Frontal cortex (tissue), 4 donors: ENCODE data around the gene CALD1. TPM values are rescaled to one million over a fixed set of nuclear protein-coding genes. Genes with fewer than 3 reads are reported as not detected.

Experiments used
- DNase-seq, 2 donors: peaks; one replicate each; pipeline ENCODE4 v3.0.0; 2012; ENCODE audit warnings: low spot score in 2 of 2
- FAIRE-seq: peaks from 2 replicates; lab custom pipeline; 2012; peaks lifted over from hg19 to GRCh38; lab: Jason Lieb, UNC
- total RNA-seq: library from RNA; depleted of rRNA; stranded (reverse); fragments of >200 nt; gene quantifications from one replicate; pipeline ENCODE4 v1.2.3, GENCODE V29; 2014
- donor health status: control.
- donor health status: control.
- donor health status: control.

The CALD1 gene
- total RNA-seq, 1 donor from 2014 or later = 27.3 TPM

- no peak for FAIRE-seq
- DNase-seq = no peak
These were observed 106.5 kb downstream of the CALD1 start for GRCh38 chr7:134885967-134886352.

GRCh38 chr7:134886353-134887057 is 107.1 kb downstream of the CALD1 start:
- no peak for DNase-seq
- no peak for FAIRE-seq

- DNase-seq (no peak), FAIRE-seq (no peak)
These were observed 108.1 kb downstream of the CALD1 start for GRCh38 chr7:134887523-134887922.

- DNase-seq = no peak
- no peak for FAIRE-seq
These were observed 108.8 kb downstream of the CALD1 start for GRCh38 chr7:134888141-134888740.

GRCh38 chr7:134890246-134891240 is 111.1 kb downstream of the CALD1 start:
- DNase-seq (no peak), FAIRE-seq (no peak)

- FAIRE-seq (no peak), DNase-seq (peak; percentile 55 to 68)
These were observed 111.8 kb downstream of the CALD1 start for GRCh38 chr7:134891262-134891695.

GRCh38 chr7:134891696-134892678 is 112.6 kb downstream of the CALD1 start:
- no peak for DNase-seq

DNA sequence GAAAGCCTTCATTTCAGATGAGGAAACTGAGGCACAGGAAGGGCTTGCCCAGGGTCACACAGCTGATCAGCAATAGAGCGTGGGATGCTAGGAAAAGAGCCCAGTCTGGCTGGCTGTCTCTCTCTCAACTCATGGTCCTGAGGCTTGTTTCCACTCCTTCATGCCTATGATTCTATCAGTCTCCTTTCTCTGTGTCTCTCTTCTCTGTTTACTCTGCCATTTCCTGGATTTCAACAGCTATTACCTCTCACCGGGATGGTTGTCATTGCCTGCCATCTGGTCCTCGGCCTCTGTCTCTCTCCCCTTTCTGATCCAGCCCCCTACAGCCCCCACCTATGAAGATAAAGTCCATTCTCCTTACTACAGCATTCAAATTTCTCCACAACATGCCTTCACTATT is 113.5 kb downstream of the CALD1 start:
- no peak for FAIRE-seq
- no peak for DNase-seq

More at GRCh38 chr7:134891696-134892678, 112.6 kb downstream of the CALD1 start:
- FAIRE-seq = no peak

DNA sequence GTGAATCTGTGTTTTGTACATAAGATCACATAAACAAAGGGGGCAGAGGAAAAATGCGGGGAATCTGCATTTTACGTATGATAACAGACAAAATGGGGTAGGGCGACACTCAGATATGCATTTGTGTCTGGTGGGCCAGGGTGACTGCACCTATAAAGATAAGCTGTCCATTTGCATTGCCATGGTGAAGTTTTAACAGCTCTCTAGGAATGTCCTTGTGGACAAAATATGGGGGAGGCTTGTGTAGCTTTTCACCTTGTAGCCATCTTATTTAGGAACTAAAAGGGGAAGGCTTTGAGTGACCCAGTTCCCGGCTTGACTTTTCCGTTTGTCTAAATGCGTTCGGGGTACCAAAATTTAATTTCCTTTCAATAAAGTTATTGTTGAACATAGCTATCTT is 114.5 kb downstream of the CALD1 start:
- no peak for DNase-seq
- no peak for FAIRE-seq

GRCh38 chr7:134894928-134895327 is 115.5 kb downstream of the CALD1 start:
- DNase-seq (no peak), FAIRE-seq (no peak)

DNA sequence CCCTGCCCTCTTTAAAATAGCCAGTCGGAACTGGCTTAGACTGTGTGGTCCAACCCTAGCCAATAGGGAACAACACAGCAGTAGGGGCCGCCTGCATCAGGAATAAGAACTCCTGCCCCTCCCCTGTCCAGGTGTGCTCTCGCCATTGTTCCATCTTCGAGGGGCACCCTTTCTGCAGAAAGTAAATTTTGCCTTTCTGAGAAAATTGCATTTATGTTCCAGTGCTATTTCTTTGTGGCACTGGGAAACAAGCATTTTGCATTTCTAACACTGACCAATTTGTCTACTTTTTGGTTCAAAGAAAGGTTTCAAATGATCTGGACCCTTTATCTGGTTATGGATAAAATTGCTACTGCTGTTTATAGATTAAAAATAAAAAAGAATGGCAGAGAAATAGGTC is 116.6 kb downstream of the CALD1 start:
- DNase-seq (no peak), FAIRE-seq (no peak)

GRCh38 chr7:134897936-134898335 is 118.5 kb downstream of the CALD1 start:
- DNase-seq (no peak), FAIRE-seq (no peak)

DNA sequence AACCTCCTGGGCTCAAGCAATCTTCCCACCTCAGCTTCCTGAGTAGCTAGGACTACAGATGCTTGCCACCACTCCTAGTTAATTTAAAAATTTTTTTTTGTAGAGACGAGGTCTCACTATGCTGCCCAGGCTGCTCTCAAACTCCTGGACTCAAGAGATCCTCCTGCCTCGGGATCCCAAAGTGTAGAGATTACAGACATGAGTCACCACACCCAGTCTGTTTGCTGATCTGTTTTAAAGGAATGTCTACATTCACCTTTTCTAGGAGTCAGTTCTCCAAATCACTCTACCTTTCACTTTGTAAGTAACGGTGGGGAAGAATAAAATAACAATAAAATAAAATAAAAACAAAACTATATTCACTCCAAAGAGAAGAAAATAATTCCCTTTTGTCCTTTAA is 120.3 kb downstream of the CALD1 start:
- FAIRE-seq (no peak), DNase-seq (no peak)

GRCh38 chr7:134900166-134900982 is 120.9 kb downstream of the CALD1 start:
- FAIRE-seq = no peak
- DNase-seq = no peak

DNA sequence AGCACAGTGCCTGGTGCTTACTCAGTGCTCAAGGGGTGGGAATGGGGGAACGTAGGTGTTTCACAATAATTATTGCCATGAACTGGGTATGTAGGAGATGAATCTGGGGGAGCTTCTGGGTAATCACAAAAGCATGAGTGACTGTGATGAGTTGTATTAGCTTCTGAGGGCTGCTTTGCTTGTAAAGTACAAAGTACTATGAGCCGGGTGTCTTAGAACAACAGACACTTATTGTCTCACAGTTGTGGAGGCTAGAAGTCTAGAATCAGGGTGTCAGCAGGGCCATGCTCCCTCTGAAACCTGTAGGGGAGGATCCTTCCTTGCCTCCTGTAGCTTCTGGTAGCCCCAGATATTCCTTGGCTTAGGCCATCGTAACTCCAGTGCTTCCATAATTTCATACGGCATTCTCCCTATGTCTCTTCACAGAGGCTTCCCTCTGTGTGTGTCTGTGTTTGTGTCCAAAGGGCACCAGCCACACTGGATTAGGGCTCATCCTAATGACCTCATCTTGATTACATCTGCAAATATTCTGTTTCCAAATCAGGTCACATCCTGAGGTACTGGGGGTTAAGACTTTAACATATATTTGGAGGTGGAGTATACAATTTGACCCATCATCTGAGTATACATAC is 122.1 kb downstream of the CALD1 start:
- FAIRE-seq = no peak

DNA sequence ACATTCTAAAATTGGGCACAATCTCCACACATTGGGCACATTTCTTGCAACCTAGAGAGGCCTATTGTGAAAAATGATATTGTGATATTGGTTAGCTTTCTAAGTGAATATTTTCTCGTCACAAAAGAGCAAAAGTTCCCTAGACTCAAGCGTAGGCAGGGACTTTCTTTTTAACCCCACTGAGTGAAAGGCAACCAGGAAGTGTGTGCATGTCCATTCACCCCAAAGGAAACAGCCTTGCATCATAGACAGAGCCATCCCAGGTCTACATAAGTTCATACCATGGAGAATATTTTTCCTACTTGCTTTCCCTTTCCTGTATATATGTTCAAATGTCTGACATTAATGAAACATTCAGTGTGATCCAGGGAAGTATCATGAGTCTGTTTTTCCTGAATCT is 122.6 kb downstream of the CALD1 start:
- no peak for FAIRE-seq
- no peak for DNase-seq

More for the DNA sequence above, 122.1 kb downstream of the CALD1 start:
- no peak for DNase-seq

DNA sequence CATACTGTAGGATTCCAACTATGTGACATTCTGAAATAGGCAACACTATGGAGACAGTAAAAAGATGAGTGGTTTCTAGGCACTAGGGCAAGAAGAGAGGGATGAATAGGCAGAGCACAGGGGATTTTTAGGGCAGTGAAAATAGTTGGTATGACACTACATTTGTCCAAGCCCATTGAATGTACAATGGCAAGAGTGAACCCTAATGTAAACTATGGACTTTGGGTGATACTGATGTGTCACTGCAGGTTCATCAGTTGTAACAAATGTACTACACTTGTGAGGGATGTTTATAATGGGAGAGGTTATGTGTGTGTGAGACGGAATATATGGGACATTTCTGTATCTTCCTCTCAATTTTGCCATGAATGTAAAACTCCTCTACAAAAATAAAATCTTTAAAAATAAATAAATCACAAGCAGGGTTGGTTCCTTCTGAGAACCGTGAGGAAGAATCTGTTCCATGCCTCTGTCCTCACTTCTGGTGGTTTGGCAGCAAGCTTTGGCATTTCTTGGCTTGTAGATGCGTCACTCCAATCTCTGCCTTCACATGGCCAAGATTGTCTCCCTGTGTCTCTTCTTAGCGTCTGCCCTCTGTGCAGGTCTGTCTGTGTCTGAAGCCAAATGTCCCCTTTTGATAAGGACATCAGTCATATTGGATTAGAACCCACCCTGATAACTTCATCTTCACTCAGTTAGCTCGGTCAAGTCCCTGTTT is 123.8 kb downstream of the CALD1 start:
- DNase-seq = no peak
- FAIRE-seq = no peak
